HG03460 (cell line): ENCODE data around the gene CYB561D2.

Experiments
- ATAC-seq: cut with Tn5 transposase; IDR thresholded peaks from one replicate; pipeline ENCODE4 v1.9.1; 2021; ENCODE audit not compliant: unreplicated experiment

Gene CYB561D2

GRCh38 chr3:50358911-50359759 lies 8.5 kb downstream of the CYB561D2 start, which contains the start of gene TMEM115:
TSS of gene TMEM115 (minus strand) at chr3:50359521. CDS start at chr3:50359063, 458 bp downstream.
- peak; percentile 99 for ATAC-seq

GRCh38 chr3:50359760-50360110 lies 9.1 kb downstream of the CYB561D2 start:
- ATAC-seq = peak; percentile 23

- peak; percentile 5 for ATAC-seq
These were observed 14.0 kb downstream of the CYB561D2 start for GRCh38 chr3:50364573-50365079.

- peak; percentile 87 for ATAC-seq
These were observed 14.6 kb downstream of the CYB561D2 start for GRCh38 chr3:50365080-50365841.

- no peak for ATAC-seq
These were observed 15.2 kb downstream of the CYB561D2 start for GRCh38 chr3:50365842-50366220.

- ATAC-seq = no peak
These were observed 18.5 kb downstream of the CYB561D2 start for GRCh38 chr3:50369012-50369670.

GRCh38 chr3:50370594-50370993 lies 19.9 kb downstream of the CYB561D2 start:
- no peak for ATAC-seq

GRCh38 chr3:50371133-50371685 lies 20.5 kb downstream of the CYB561D2 start:
- no peak for ATAC-seq

- no peak for ATAC-seq
These were observed 21.7 kb downstream of the CYB561D2 start for GRCh38 chr3:50372349-50372748.

GRCh38 chr3:50373146-50374051 lies 22.7 kb downstream of the CYB561D2 start:
- no peak for ATAC-seq

GRCh38 chr3:50374363-50375257 lies 23.9 kb downstream of the CYB561D2 start:
- no peak for ATAC-seq

GRCh38 chr3:50375258-50375931 lies 24.7 kb downstream of the CYB561D2 start:
- ATAC-seq = no peak

- no peak for ATAC-seq
These were observed 27.4 kb downstream of the CYB561D2 start for GRCh38 chr3:50378024-50378423.

GRCh38 chr3:50378757-50379156 lies 28.1 kb downstream of the CYB561D2 start:
- ATAC-seq = no peak

GRCh38 chr3:50380405-50381085 lies 29.9 kb downstream of the CYB561D2 start:
- ATAC-seq = no peak

GRCh38 chr3:50381383-50381782 lies 30.7 kb downstream of the CYB561D2 start:
- no peak for ATAC-seq

- ATAC-seq = no peak
These were observed 32.1 kb downstream of the CYB561D2 start for GRCh38 chr3:50382722-50383121.

GRCh38 chr3:50383750-50384149 lies 33.1 kb downstream of the CYB561D2 start:
- ATAC-seq = no peak
